AG09319 (cell line): Measurements from ENCODE around the gene JARID2.

ENCODE experiments used
- DNase-seq: peaks from one replicate; pipeline ENCODE4 v3.0.0-alpha.2; 2010; ENCODE audit warnings: low read depth; ENCODE audit errors: extremely low read depth
- TF ChIP-seq, protein P1 (sequence below): IDR thresholded peaks from 2 replicates; pipeline ENCODE4 v1.5.1; 2011; ENCODE audit warnings: low read depth, mild to moderate bottlenecking, inconsistent platforms, low read length, moderate library complexity

Gene JARID2

GRCh38 chr6:15516923-15517560 lies 271.2 kb downstream of the JARID2 start:
- DNase-seq, result no peak
- TF ChIP-seq, protein P1, sequence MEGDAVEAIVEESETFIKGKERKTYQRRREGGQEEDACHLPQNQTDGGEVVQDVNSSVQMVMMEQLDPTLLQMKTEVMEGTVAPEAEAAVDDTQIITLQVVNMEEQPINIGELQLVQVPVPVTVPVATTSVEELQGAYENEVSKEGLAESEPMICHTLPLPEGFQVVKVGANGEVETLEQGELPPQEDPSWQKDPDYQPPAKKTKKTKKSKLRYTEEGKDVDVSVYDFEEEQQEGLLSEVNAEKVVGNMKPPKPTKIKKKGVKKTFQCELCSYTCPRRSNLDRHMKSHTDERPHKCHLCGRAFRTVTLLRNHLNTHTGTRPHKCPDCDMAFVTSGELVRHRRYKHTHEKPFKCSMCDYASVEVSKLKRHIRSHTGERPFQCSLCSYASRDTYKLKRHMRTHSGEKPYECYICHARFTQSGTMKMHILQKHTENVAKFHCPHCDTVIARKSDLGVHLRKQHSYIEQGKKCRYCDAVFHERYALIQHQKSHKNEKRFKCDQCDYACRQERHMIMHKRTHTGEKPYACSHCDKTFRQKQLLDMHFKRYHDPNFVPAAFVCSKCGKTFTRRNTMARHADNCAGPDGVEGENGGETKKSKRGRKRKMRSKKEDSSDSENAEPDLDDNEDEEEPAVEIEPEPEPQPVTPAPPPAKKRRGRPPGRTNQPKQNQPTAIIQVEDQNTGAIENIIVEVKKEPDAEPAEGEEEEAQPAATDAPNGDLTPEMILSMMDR, result no peak

GRCh38 chr6:15517600-15517999 lies 271.7 kb downstream of the JARID2 start:
- DNase-seq, result no peak
- TF ChIP-seq, protein P1, result no peak

DNA sequence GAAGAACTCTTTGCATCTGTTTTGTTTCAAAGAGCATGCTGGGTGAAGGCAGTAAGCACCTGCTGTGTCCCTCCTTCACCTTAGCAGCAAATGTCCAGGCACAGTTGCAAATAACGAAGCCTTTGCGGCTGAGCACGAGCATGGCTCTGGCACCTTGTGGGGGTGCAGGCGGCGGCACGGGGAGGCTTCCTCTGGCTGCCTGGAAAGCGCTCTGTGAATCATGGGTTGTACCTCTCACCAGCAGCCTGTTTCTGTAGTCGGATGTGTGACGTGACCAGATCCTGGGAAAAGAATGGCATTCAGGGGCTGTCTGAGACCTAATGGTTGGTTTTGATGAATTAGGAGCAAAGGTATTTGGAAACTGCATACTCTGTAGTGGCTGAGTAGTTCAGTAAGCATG lies 272.2 kb downstream of the JARID2 start:
- DNase-seq, result no peak
- TF ChIP-seq, protein P1, result no peak

- DNase-seq, result no peak
These were observed 273.0 kb downstream of the JARID2 start for GRCh38 chr6:15518878-15519277.

DNA sequence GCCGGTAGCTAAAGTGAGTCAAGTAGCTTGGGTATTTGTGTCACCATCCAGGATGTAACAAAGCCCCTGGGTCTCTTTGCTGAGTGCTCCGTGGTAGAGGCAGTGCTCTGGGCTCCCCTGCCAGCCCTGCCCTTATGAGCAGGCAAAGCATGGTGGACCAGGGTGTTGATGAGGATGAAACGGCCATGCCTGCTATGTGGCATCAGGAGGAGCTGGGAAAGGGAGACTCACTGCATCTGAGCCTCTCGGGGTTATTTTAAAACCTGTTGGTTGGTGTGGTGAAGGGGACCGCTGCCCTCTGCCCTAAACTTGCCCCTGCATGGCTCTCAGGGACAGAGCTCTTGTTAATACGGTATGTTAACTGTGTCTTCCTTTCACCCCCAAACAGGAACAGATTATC lies 273.8 kb downstream of the JARID2 start:
- DNase-seq, result no peak
- TF ChIP-seq, protein P1, result no peak

More at GRCh38 chr6:15518878-15519277, 273.0 kb downstream of the JARID2 start:
- TF ChIP-seq, protein P1, result no peak

GRCh38 chr6:15520626-15521203 lies 274.8 kb downstream of the JARID2 start:
- DNase-seq, result no peak

GRCh38 chr6:15521582-15521981 lies 275.7 kb downstream of the JARID2 start:
- TF ChIP-seq, protein P1, result no peak
- DNase-seq, result no peak

More at GRCh38 chr6:15520626-15521203, 274.8 kb downstream of the JARID2 start:
- TF ChIP-seq, protein P1, result no peak
